Psoas muscle (tissue), 8 donors: ENCODE measurements around the gene TRIM38. TPM values are rescaled to one million over a fixed set of nuclear protein-coding genes. Genes with fewer than 3 reads are reported as not detected.
"Not testable (repeated sequence)": the region's sequence is repeated elsewhere in the genome, so short reads cannot be mapped to it uniquely, and the experiment has no call there.

ENCODE experiments used
- ATAC-seq, 4 donors: fragments of 200-7000 bp; cut with Tn5 transposase; one replicate each; pipeline ENCODE4 v1.9.1; 2020; ENCODE audit warnings: moderate library complexity in 3 of 4, mild to moderate bottlenecking in 2 of 4
- DNase-seq, 2 donors: peaks; one replicate each; pipeline ENCODE4 v3.0.0-alpha.2; 2020
- H3K27ac ChIP-seq: fragments of 200-600 bp; one replicate; pipeline ENCODE4 v1.8.0; 2022
- H3K27me3 ChIP-seq, 3 donors: fragments of 200-600 bp in 1 of 3; one replicate each; pipeline versions ENCODE4 v1.6.1 to v1.8.0; 2013 to 2022; ENCODE audit warnings: low read length in 2 of 3, mild to moderate bottlenecking in 2 of 3, moderate library complexity in 1 of 3; ENCODE audit not compliant: insufficient read depth in 3 of 3
- H3K36me3 ChIP-seq, 2 donors: fragments of 200-600 bp in 1 of 2; one replicate each; pipeline versions ENCODE4 v1.6.1 to v1.8.0; 2013 to 2022; ENCODE audit warnings: low read depth in 1 of 2, mild to moderate bottlenecking in 1 of 2, moderate library complexity in 1 of 2; ENCODE audit not compliant: insufficient read depth in 1 of 2
- H3K4me1 ChIP-seq: fragments of 200-600 bp; one replicate; pipeline ENCODE4 v1.8.0; 2022
- H3K4me3 ChIP-seq: fragments of 200-600 bp; one replicate; pipeline ENCODE4 v1.8.0; 2022; ENCODE audit warnings: mild to moderate bottlenecking
- H3K9me3 ChIP-seq: fragments of 200-600 bp; one replicate; pipeline ENCODE4 v1.8.0; 2022
- CTCF ChIP-seq: fragments of 200-600 bp; IDR thresholded peaks from one replicate; pipeline ENCODE4 v1.8.0; 2022; ENCODE audit warnings: antibody characterized with exemption
- WGBS, 3 donors: extraction: QIAGEN DNeasy Blood & Tissue Kit; methylation state at CpG; one replicate each; pipeline versions ENCODE4 v1.1.6 to v1.1.7; 2013; 5-methylcytosine and 5-hydroxymethylcytosine counted together
- intact Hi-C, 2 donors: fragments of 100-400 bp; cut with DNase I; formaldehyde crosslinking; loops; one replicate each; pipeline versions ENCODE4 v1.11.0 to v1.14.2; 2022
- polyA plus RNA-seq, 3 donors: library from polyadenylated mRNA; stranded (reverse); fragments of 200-250 nt; gene quantifications; one replicate each; pipeline ENCODE4 v1.2.3, GENCODE V29; 2013
- total RNA-seq, 4 donors: library from RNA; stranded (reverse); fragmentation: NEBNext Ultra II Directional in 2 of 4; extraction: Animal tissue kit (Norgen Biotek cat#: 25700) in 2 of 4; gene quantifications; one replicate each; pipeline versions ENCODE4 v1.2.1 to v1.2.4, GENCODE V29; 2021 to 2023
- donor health status: healthy with polysubstance abuse.
- donor health status: DM: no; HTN: no; CAD: no; lungs with moderate emphysema.
- donor health status: Bipolar disorder and iron deficiency.
- donor health status: healthy.
- donor health status: DM: yes; HTN: yes; CAD: no.
- donor health status: DM: no; HTN: no; CAD: no.
- donor health status: DM: no; HTN: no; CAD: no.
- donor health status: DM: yes; HTN: yes; CAD: no.

The TRIM38 gene
- total and polyA plus RNA-seq, 7 donors = 1.4 to 7.3 (median 4.7) TPM

DNA sequence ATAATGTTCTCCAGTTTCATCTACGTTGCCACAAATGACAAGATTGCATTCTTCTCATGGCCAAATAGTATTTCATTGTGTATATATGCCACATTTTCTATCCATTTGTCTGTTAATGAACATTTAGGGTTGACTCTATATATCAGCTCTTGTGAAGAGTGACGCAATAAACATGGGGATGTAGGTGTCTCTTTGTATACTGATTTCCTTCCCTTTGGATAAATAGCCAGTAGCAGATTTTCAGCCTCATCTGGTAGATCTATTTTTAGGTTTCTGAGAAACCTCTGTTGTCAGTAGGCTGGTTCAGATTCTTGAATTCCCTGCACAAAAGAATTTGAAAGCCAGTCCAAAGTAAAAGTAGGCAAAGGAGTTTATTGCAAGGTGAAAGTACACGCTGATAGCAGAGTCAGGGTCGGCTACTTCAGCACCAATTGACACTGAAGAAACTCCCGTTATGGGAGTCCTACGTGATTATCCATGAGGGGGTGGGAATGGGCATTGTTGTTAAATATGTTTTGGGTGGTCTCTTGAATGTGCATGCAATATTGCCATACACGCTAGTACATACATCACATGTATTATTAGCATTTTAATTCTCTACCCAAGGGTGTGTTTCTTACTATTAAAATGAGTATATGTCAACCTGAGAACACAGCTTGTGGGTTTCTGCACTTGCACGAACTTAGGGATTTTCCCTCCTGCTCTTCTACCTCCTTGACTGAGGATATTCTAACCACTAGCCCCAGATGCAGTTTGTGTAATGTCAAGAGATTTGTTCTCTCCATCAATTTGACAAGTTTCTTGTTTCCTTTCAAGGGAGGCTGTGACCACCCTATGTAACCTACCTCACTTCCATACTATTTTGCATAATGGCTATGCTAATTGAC lies 17.7 kb upstream of the TRIM38 start:
- H3K4me3 ChIP-seq = no peak overlapping the region

DNA sequence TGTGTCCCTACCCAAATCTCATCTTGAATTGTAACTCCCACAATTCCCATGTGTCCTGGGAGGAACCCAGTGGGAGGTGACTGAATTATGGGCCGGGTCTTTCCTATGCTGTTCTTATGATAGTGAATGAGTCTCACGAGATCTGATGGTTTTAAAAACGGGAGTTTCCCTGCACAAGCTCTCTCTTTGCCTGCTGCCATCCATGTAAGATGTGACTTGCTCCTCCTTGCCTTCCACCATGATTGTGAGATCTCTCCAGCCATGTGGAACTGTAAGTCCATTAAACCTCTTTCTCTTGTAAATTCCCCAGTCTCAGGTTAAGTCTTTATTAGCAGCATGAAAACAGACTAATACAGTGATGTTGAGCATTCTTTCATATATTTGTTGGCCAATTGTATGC lies 16.9 kb upstream of the TRIM38 start:
- H3K27ac ChIP-seq, H3K9me3 ChIP-seq, ATAC-seq, DNase-seq, H3K27me3 ChIP-seq, intact Hi-C loops, H3K36me3 ChIP-seq, H3K4me1 ChIP-seq, H3K4me3 ChIP-seq: not testable (repeated sequence)
- WGBS, 3 donors = 88% methylated on average over 3 of the region's 3 CpGs

More for the DNA sequence above, 17.7 kb upstream of the TRIM38 start:
- ATAC-seq = no peak
- H3K36me3 ChIP-seq = no peaks in the 10 kb centered on the region
- 70 to 73% (median 72%) methylated on average over 8 of the region's 8 CpGs for WGBS, 3 donors
- no peaks in the 10 kb centered on the region for H3K4me1 ChIP-seq
- H3K9me3 ChIP-seq = no peaks in the 10 kb centered on the region
- H3K27ac ChIP-seq = no peak overlapping the region
- no peaks in the 10 kb centered on the region for H3K27me3 ChIP-seq
- intact Hi-C loops = no loop called here
- DNase-seq = no peak
- TF ChIP-seq CTCF = no peak

DNA sequence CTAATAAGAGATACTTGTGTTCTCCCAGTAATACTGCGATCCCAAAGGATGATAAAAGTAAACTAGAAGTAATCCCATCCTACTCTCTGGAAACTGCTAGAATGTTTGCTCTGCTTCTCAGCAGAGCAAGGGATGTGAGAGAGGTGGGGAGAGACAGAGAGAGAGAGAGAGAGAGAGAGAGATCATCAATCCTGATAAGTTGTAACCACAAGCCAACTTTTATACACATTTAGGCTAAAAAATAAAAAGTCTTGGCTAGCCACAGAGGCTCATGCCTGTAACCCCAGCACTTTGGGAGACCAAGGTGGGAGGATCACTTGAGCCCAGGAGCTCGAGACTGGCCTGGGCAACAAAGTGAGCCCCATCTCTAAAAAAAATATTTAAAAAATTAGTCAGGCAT lies 16.0 kb upstream of the TRIM38 start:
- WGBS, 3 donors = 79 to 87% (median 81%) methylated on average over 2 of the region's 2 CpGs
- TF ChIP-seq CTCF = no peak
- no peak for DNase-seq
- Histone ChIP-seq H3K36me3 (no peaks in the 10 kb centered on the region), H3K4me3 (no peak overlapping the region), H3K27me3 (no peaks in the 10 kb centered on the region), H3K9me3 (no peaks in the 10 kb centered on the region), H3K4me1 (no peaks in the 10 kb centered on the region), H3K27ac (no peak overlapping the region)
- ATAC-seq = no peak
- intact Hi-C loops = no loop called here

GRCh38 chr6:25947492-25947891 lies 15.1 kb upstream of the TRIM38 start:
- intact Hi-C loops, H3K4me3 ChIP-seq, H3K27ac ChIP-seq, DNase-seq, H3K9me3 ChIP-seq, H3K27me3 ChIP-seq, ATAC-seq, H3K36me3 ChIP-seq, H3K4me1 ChIP-seq: not testable (repeated sequence)
- WGBS, 3 donors = 90 to 99% (median 93%) methylated on average over 3 of the region's 3 CpGs

- Histone ChIP-seq H3K4me3 (no peak overlapping the region), H3K4me1 (no peaks in the 10 kb centered on the region), H3K27ac (no peak overlapping the region), H3K9me3 (no peaks in the 10 kb centered on the region), H3K27me3 (no peaks in the 10 kb centered on the region), H3K36me3 (no peaks in the 10 kb centered on the region)
- 79 to 87% (median 85%) methylated on average over 1 of the region's 1 CpG for WGBS, 3 donors
- TF ChIP-seq CTCF = no peak
- intact Hi-C loops = no loop called here
- ATAC-seq (no peak), DNase-seq (no peak)
These were observed 12.9 kb upstream of the TRIM38 start for GRCh38 chr6:25949695-25950094.
